ENCODE results near the gene PHF5A.
"Not testable (repeated sequence)": the region's sequence is repeated elsewhere in the genome, so short reads cannot be mapped to it uniquely, and the experiment has no call there.

The PHF5A gene

GRCh38 chr22:41488596-41489385 lies 20.3 kb upstream of the PHF5A start:
- Histone ChIP-seq H3K4me3 (no peak overlapping the region), H3K27ac (no peak overlapping the region)

- H3K27ac ChIP-seq, result peak overlapping the region in 1 of 21 experiments; percentile 0
- no peak overlapping the region for H3K4me3 ChIP-seq
Measured at GRCh38 chr22:41488076-41488475, 19.6 kb upstream of the PHF5A start.

GRCh38 chr22:41487037-41487935 lies 18.8 kb upstream of the PHF5A start:
- H3K4me3 ChIP-seq, result no peak overlapping the region
- H3K27ac ChIP-seq, result no peak overlapping the region

- no peak overlapping the region for H3K27ac ChIP-seq
Measured at GRCh38 chr22:41485033-41485432, 16.5 kb upstream of the PHF5A start.

GRCh38 chr22:41482319-41482935 lies 13.9 kb upstream of the PHF5A start:
- Histone ChIP-seq H3K27ac (peak overlapping the region in 14 of 21 experiments; percentile 4 to 73 (median 50)), H3K4me3 (no peak overlapping the region)

More at GRCh38 chr22:41485033-41485432, 16.5 kb upstream of the PHF5A start:
- H3K4me3 ChIP-seq, result no peak overlapping the region

GRCh38 chr22:41481925-41482318 lies 13.4 kb upstream of the PHF5A start:
- H3K27ac ChIP-seq, result peak overlapping the region in 13 of 21 experiments; percentile 0 to 73 (median 39)

GRCh38 chr22:41481131-41481830 lies 12.8 kb upstream of the PHF5A start:
- Histone ChIP-seq H3K4me3 (no peak overlapping the region), H3K27ac (peak overlapping the region in 8 of 21 experiments; percentile 2 to 54 (median 17))

More at GRCh38 chr22:41481925-41482318, 13.4 kb upstream of the PHF5A start:
- H3K4me3 ChIP-seq, result no peak overlapping the region

- Histone ChIP-seq H3K4me3 (no peak overlapping the region), H3K27ac (peak overlapping the region in 5 of 21 experiments; percentile 2 to 46 (median 31))
Measured at GRCh38 chr22:41480397-41480735, 11.9 kb upstream of the PHF5A start.

GRCh38 chr22:41479671-41480396 lies 11.3 kb upstream of the PHF5A start:
- no peak overlapping the region for H3K4me3 ChIP-seq
- peak overlapping the region in 8 of 21 experiments; percentile 23 to 53 (median 30) for H3K27ac ChIP-seq

- Histone ChIP-seq H3K27ac (peak overlapping the region in 7 of 21 experiments; percentile 23 to 53 (median 29)), H3K4me3 (no peak overlapping the region)
Measured at GRCh38 chr22:41478891-41479521, 10.5 kb upstream of the PHF5A start.

- H3K4me3 ChIP-seq, result no peak overlapping the region
- peak overlapping the region in 4 of 21 experiments; percentile 26 to 46 (median 30) for H3K27ac ChIP-seq
Measured at GRCh38 chr22:41478473-41478872, 10.0 kb upstream of the PHF5A start.

- Histone ChIP-seq H3K27ac (no peak overlapping the region), H3K4me3 (no peak overlapping the region)
Measured at GRCh38 chr22:41474872-41475451, 6.5 kb upstream of the PHF5A start.

GRCh38 chr22:41471568-41471967 lies 3.1 kb upstream of the PHF5A start:
- H3K27ac ChIP-seq, result no peak overlapping the region
- H3K4me3 ChIP-seq, result no peak overlapping the region

- H3K27ac ChIP-seq, result peak overlapping the region in 1 of 21 experiments; percentile 24
- no peak overlapping the region for H3K4me3 ChIP-seq
Measured at GRCh38 chr22:41470886-41471285, 2.4 kb upstream of the PHF5A start.

- H3K27ac ChIP-seq, result peak overlapping the region; percentile 83 to 99 (median 96)
Measured at GRCh38 chr22:41469218-41469851, 843 bp upstream of the PHF5A start.

GRCh38 chr22:41461901-41462300 lies 6.6 kb downstream of the PHF5A start:
- no peak overlapping the region for H3K27ac ChIP-seq
- H3K4me3 ChIP-seq, result no peak overlapping the region

More at GRCh38 chr22:41469218-41469851, 843 bp upstream of the PHF5A start:
- peak overlapping the region; percentile 56 to 98 (median 82) for H3K4me3 ChIP-seq

GRCh38 chr22:41460071-41460470 lies 8.4 kb downstream of the PHF5A start:
- not testable (repeated sequence) for H3K4me3 ChIP-seq, H3K27ac ChIP-seq

Measured in skin epidermis (tissue), 12 donors.